ENCODE results near the gene RP9.
"Not testable (repeated sequence)": the region's sequence is repeated elsewhere in the genome, so short reads cannot be mapped to it uniquely, and the experiment has no call there.

Gene RP9

GRCh38 chr7:33107136-33108066 is 1.8 kb downstream of the RP9 start:
- no peaks in the 10 kb centered on the region for H3K27me3 ChIP-seq (ENCODE audit: control insufficient read depth in 1 of 2, insufficient read depth in 2 of 2, low read length in 2 of 2)
- H3K36me3 ChIP-seq (ENCODE audit: control insufficient read depth in 1 of 2, insufficient read depth in 2 of 2, low read length in 2 of 2) = peaks cover 5 to 11% of the 10 kb centered on the region in 2 donors
- H3K9me3 ChIP-seq (ENCODE audit: control insufficient read depth in 1 of 2, low read length in 2 of 2) = no peaks in the 10 kb centered on the region
- no peak overlapping the region for H3K27ac ChIP-seq (ENCODE audit: low read depth, low read length)
- peak overlapping the region; percentile 72 to 86 for H3K9ac ChIP-seq (ENCODE audit: low read depth in 1 of 2, low read length in 2 of 2)
- H3K4me3 ChIP-seq (ENCODE audit: low read depth in 1 of 2, low read length in 2 of 2) = peak overlapping the region; percentile 87 to 94
- peaks cover 16 to 17% of the 10 kb centered on the region in 2 donors for H3K4me1 ChIP-seq (ENCODE audit: control insufficient read depth in 1 of 2, insufficient read depth in 2 of 2, low read length in 2 of 2)

DNA sequence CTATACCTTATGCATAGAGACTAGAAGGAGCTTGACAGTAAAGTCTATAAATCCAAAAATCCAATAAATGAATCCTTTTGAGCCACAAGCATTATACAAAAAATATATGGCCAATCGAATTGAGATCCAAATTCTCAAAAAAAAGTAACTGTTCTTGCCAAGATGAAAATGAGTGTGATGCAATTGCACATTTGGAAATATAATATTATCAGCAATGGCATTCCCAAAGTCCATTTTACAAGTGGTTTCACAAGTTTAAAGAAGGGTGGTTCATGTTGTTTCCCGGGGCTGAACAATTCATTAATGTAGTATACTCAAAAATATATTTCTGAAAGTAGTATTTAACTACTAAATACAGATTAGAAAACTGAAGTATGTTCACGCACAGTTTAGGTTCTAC is 7.3 kb downstream of the RP9 start:
- Histone ChIP-seq H3K36me3 (ENCODE audit: control insufficient read depth in 1 of 2, insufficient read depth in 2 of 2, low read length in 2 of 2) (peaks cover 5 to 44% of the 10 kb centered on the region in 2 donors), H3K4me1 (ENCODE audit: control insufficient read depth in 1 of 2, insufficient read depth in 2 of 2, low read length in 2 of 2) (no peaks in the 10 kb centered on the region), H3K4me3 (ENCODE audit: low read depth in 1 of 2, low read length in 2 of 2) (no peak overlapping the region), H3K27me3 (ENCODE audit: control insufficient read depth in 1 of 2, insufficient read depth in 2 of 2, low read length in 2 of 2) (no peaks in the 10 kb centered on the region), H3K9ac (ENCODE audit: low read depth in 1 of 2, low read length in 2 of 2) (no peak overlapping the region), H3K27ac (ENCODE audit: low read depth, low read length) (no peak overlapping the region), H3K9me3 (ENCODE audit: control insufficient read depth in 1 of 2, low read length in 2 of 2) (no peaks in the 10 kb centered on the region)

DNA sequence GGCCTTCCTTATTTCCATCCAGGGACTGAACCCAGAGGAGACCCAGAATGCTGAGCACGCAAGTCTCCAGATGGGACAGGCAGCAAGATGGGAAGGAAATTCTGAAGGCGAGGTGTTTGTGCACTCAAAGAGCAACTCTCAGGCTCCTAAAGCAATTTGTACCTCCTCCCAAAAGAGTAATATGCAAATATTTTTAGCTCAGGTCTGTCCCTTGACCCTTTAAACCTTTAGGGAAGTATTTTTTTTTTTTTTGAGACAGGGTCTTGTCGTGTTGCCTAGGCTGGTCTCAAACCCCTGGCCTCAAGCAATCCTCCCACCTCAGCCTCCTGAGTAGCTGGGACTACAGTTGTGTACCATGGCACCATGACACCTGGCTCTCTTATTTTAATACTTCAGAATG is 8.4 kb downstream of the RP9 start:
- no peak overlapping the region for H3K27ac ChIP-seq (ENCODE audit: low read depth, low read length)
- H3K4me1 ChIP-seq (ENCODE audit: control insufficient read depth in 1 of 2, insufficient read depth in 2 of 2, low read length in 2 of 2) = no peaks in the 10 kb centered on the region

GRCh38 chr7:33099154-33099940 is 9.9 kb downstream of the RP9 start:
- Histone ChIP-seq H3K9me3 (ENCODE audit: control insufficient read depth in 1 of 2, low read length in 2 of 2) (no peaks in the 10 kb centered on the region), H3K4me3 (ENCODE audit: low read depth in 1 of 2, low read length in 2 of 2) (no peak overlapping the region), H3K9ac (ENCODE audit: low read depth in 1 of 2, low read length in 2 of 2) (no peak overlapping the region), H3K27ac (ENCODE audit: low read depth, low read length) (no peak overlapping the region), H3K36me3 (ENCODE audit: control insufficient read depth in 1 of 2, insufficient read depth in 2 of 2, low read length in 2 of 2) (peaks cover 4 to 67% of the 10 kb centered on the region in 2 donors), H3K27me3 (ENCODE audit: control insufficient read depth in 1 of 2, insufficient read depth in 2 of 2, low read length in 2 of 2) (no peaks in the 10 kb centered on the region), H3K4me1 (ENCODE audit: control insufficient read depth in 1 of 2, insufficient read depth in 2 of 2, low read length in 2 of 2) (no peaks in the 10 kb centered on the region)

More for the DNA sequence above, 8.4 kb downstream of the RP9 start:
- Histone ChIP-seq H3K9ac (ENCODE audit: low read depth in 1 of 2, low read length in 2 of 2) (no peak overlapping the region), H3K4me3 (ENCODE audit: low read depth in 1 of 2, low read length in 2 of 2) (no peak overlapping the region), H3K9me3 (ENCODE audit: control insufficient read depth in 1 of 2, low read length in 2 of 2) (no peaks in the 10 kb centered on the region), H3K36me3 (ENCODE audit: control insufficient read depth in 1 of 2, insufficient read depth in 2 of 2, low read length in 2 of 2) (peaks cover 9 to 55% of the 10 kb centered on the region in 2 donors), H3K27me3 (ENCODE audit: control insufficient read depth in 1 of 2, insufficient read depth in 2 of 2, low read length in 2 of 2) (no peaks in the 10 kb centered on the region)

DNA sequence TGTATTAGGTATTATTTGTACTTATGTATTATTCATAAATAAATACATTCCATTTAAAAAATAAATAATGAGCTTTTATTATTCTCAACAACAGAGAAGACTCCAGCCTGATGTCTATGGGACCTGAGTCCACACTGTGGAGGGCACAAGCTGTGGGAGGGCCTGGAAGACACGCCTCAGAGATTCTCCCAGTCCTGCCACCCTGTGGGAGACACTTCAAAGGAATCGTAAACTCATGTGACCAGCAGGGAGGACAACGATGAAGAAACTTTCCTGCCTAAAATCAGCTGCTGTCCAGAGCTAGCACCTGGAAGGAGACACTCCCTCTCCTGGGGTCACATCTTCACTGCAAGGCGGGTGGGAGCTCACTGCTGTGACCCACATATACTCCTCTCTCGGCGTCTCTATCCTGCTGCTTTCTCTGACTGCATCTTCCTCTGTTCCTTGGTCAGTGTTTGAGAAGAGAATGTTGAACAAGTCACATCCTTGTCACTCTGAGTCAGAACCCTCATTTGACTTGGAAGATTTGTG is 14.4 kb downstream of the RP9 start:
- H3K36me3 ChIP-seq (ENCODE audit: control insufficient read depth in 1 of 2, insufficient read depth in 2 of 2, low read length in 2 of 2) = peaks cover 4 to 58% of the 10 kb centered on the region in 2 donors
- H3K4me3 ChIP-seq (ENCODE audit: low read depth in 1 of 2, low read length in 2 of 2); H3K27ac ChIP-seq (ENCODE audit: low read depth, low read length); H3K9ac ChIP-seq (ENCODE audit: low read depth in 1 of 2, low read length in 2 of 2); H3K4me1 ChIP-seq (ENCODE audit: control insufficient read depth in 1 of 2, insufficient read depth in 2 of 2, low read length in 2 of 2); H3K27me3 ChIP-seq (ENCODE audit: control insufficient read depth in 1 of 2, insufficient read depth in 2 of 2, low read length in 2 of 2); H3K9me3 ChIP-seq (ENCODE audit: control insufficient read depth in 1 of 2, low read length in 2 of 2): not testable (repeated sequence)

DNA sequence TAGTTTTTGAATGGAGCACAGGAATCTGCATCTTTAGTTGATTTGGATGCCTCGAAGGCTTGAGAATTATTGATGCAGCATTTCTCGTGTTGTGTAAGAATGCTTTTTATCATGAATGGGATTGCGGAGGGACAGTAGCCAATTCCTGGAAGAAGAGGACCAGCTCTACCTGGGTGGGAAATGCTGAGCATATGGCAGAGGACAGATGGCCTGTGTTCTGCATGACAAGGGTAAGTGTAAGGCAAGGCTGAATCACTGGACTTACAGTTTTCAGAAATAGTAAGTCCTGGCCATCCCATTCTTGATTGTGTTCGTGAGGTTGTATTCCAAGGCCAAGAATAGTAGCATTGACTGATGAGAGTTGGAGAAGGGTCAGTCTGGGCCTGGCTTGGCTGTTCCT is 15.9 kb downstream of the RP9 start:
- H3K27me3 ChIP-seq (ENCODE audit: control insufficient read depth in 1 of 2, insufficient read depth in 2 of 2, low read length in 2 of 2) = no peaks in the 10 kb centered on the region
- no peak overlapping the region for H3K27ac ChIP-seq (ENCODE audit: low read depth, low read length)
- H3K9me3 ChIP-seq (ENCODE audit: control insufficient read depth in 1 of 2, low read length in 2 of 2) = no peaks in the 10 kb centered on the region
- no peak overlapping the region for H3K9ac ChIP-seq (ENCODE audit: low read depth in 1 of 2, low read length in 2 of 2)
- peaks cover 4 to 47% of the 10 kb centered on the region in 2 donors for H3K36me3 ChIP-seq (ENCODE audit: control insufficient read depth in 1 of 2, insufficient read depth in 2 of 2, low read length in 2 of 2)
- no peak overlapping the region for H3K4me3 ChIP-seq (ENCODE audit: low read depth in 1 of 2, low read length in 2 of 2)
- no peaks in the 10 kb centered on the region for H3K4me1 ChIP-seq (ENCODE audit: control insufficient read depth in 1 of 2, insufficient read depth in 2 of 2, low read length in 2 of 2)

- Histone ChIP-seq H3K27ac (ENCODE audit: low read depth, low read length) (no peak overlapping the region), H3K9ac (ENCODE audit: low read depth in 1 of 2, low read length in 2 of 2) (no peak overlapping the region), H3K9me3 (ENCODE audit: control insufficient read depth in 1 of 2, low read length in 2 of 2) (no peaks in the 10 kb centered on the region), H3K4me3 (ENCODE audit: low read depth in 1 of 2, low read length in 2 of 2) (no peak overlapping the region), H3K36me3 (ENCODE audit: control insufficient read depth in 1 of 2, insufficient read depth in 2 of 2, low read length in 2 of 2) (peaks cover 4 to 35% of the 10 kb centered on the region in 2 donors), H3K27me3 (ENCODE audit: control insufficient read depth in 1 of 2, insufficient read depth in 2 of 2, low read length in 2 of 2) (no peaks in the 10 kb centered on the region), H3K4me1 (ENCODE audit: control insufficient read depth in 1 of 2, insufficient read depth in 2 of 2, low read length in 2 of 2) (no peaks in the 10 kb centered on the region)
These were observed 17.5 kb downstream of the RP9 start for GRCh38 chr7:33091641-33092191.

- H3K27ac ChIP-seq (ENCODE audit: low read depth, low read length) = no peak overlapping the region
- no peaks in the 10 kb centered on the region for H3K9me3 ChIP-seq (ENCODE audit: control insufficient read depth in 1 of 2, low read length in 2 of 2)
- no peaks in the 10 kb centered on the region for H3K27me3 ChIP-seq (ENCODE audit: control insufficient read depth in 1 of 2, insufficient read depth in 2 of 2, low read length in 2 of 2)
- no peak overlapping the region for H3K4me3 ChIP-seq (ENCODE audit: low read depth in 1 of 2, low read length in 2 of 2)
- no peak overlapping the region for H3K9ac ChIP-seq (ENCODE audit: low read depth in 1 of 2, low read length in 2 of 2)
- H3K4me1 ChIP-seq (ENCODE audit: control insufficient read depth in 1 of 2, insufficient read depth in 2 of 2, low read length in 2 of 2) = no peaks in the 10 kb centered on the region
- H3K36me3 ChIP-seq (ENCODE audit: control insufficient read depth in 1 of 2, insufficient read depth in 2 of 2, low read length in 2 of 2) = peaks cover 1 to 29% of the 10 kb centered on the region in 2 donors
These were observed 18.1 kb downstream of the RP9 start for GRCh38 chr7:33091111-33091531.

GRCh38 chr7:33089142-33089541 is 20.1 kb downstream of the RP9 start:
- H3K9ac ChIP-seq (ENCODE audit: low read depth in 1 of 2, low read length in 2 of 2) = no peak overlapping the region
- no peaks in the 10 kb centered on the region for H3K9me3 ChIP-seq (ENCODE audit: control insufficient read depth in 1 of 2, low read length in 2 of 2)
- H3K27me3 ChIP-seq (ENCODE audit: control insufficient read depth in 1 of 2, insufficient read depth in 2 of 2, low read length in 2 of 2) = no peaks in the 10 kb centered on the region
- no peaks in the 10 kb centered on the region for H3K4me1 ChIP-seq (ENCODE audit: control insufficient read depth in 1 of 2, insufficient read depth in 2 of 2, low read length in 2 of 2)
- no peak overlapping the region for H3K27ac ChIP-seq (ENCODE audit: low read depth, low read length)
- no peak overlapping the region for H3K4me3 ChIP-seq (ENCODE audit: low read depth in 1 of 2, low read length in 2 of 2)
- peaks cover 0 to 11% of the 10 kb centered on the region in 2 donors for H3K36me3 ChIP-seq (ENCODE audit: control insufficient read depth in 1 of 2, insufficient read depth in 2 of 2, low read length in 2 of 2)

- Histone ChIP-seq H3K9me3 (ENCODE audit: control insufficient read depth in 1 of 2, low read length in 2 of 2) (no peaks in the 10 kb centered on the region), H3K9ac (ENCODE audit: low read depth in 1 of 2, low read length in 2 of 2) (no peak overlapping the region), H3K4me1 (ENCODE audit: control insufficient read depth in 1 of 2, insufficient read depth in 2 of 2, low read length in 2 of 2) (no peaks in the 10 kb centered on the region), H3K27me3 (ENCODE audit: control insufficient read depth in 1 of 2, insufficient read depth in 2 of 2, low read length in 2 of 2) (no peaks in the 10 kb centered on the region), H3K4me3 (ENCODE audit: low read depth in 1 of 2, low read length in 2 of 2) (no peak overlapping the region), H3K27ac (ENCODE audit: low read depth, low read length) (no peak overlapping the region), H3K36me3 (ENCODE audit: control insufficient read depth in 1 of 2, insufficient read depth in 2 of 2, low read length in 2 of 2) (no peaks in the 10 kb centered on the region)
These were observed 21.3 kb downstream of the RP9 start for GRCh38 chr7:33087858-33088257.
